Activated CD4-positive, alpha-beta T cell treated with anti-CD3 and anti-CD28 coated beads for 24 hours (primary cell): ENCODE measurements around the gene MPIG6B.

ENCODE experiments used
- DNase-seq, 2 donors: peaks; one replicate each; pipeline ENCODE4 v3.0.0-alpha.2; 2020; ENCODE audit warnings: low read depth in 2 of 2

MPIG6B gene, protein sequence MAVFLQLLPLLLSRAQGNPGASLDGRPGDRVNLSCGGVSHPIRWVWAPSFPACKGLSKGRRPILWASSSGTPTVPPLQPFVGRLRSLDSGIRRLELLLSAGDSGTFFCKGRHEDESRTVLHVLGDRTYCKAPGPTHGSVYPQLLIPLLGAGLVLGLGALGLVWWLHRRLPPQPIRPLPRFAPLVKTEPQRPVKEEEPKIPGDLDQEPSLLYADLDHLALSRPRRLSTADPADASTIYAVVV

DNA sequence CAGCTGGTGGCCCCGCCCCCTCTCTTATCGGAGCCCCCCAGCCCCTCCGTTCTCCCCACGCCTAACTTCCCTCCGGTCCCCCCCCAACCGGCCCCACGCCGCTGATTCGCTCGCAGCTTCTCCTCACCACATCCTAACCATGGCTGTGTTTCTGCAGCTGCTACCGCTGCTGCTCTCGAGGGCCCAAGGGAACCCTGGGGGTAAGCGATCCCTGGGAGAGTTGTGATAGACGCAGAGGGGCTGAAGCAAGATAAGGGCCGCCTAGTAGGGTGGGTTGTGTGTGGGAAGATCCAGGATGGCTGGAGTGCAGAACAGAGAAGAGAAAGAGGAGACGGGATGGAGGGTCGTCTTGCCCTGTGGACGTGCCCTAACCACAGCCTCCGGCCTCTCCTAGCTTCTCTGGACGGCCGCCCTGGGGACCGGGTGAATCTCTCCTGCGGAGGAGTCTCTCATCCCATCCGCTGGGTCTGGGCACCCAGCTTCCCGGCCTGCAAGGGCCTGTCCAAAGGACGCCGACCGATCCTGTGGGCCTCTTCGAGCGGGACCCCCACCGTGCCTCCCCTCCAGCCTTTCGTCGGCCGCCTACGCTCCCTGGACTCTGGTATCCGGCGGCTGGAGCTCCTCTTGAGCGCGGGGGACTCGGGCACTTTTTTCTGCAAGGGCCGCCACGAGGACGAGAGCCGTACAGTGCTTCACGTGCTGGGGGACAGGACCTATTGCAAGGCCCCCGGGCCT, at the start of gene MPIG6B:
TSS of gene MPIG6B (plus strand) at position 129 of the 735 bp plus-strand sequence. CDS start at position 140, 11 bp downstream.
- no peak for DNase-seq

DNA sequence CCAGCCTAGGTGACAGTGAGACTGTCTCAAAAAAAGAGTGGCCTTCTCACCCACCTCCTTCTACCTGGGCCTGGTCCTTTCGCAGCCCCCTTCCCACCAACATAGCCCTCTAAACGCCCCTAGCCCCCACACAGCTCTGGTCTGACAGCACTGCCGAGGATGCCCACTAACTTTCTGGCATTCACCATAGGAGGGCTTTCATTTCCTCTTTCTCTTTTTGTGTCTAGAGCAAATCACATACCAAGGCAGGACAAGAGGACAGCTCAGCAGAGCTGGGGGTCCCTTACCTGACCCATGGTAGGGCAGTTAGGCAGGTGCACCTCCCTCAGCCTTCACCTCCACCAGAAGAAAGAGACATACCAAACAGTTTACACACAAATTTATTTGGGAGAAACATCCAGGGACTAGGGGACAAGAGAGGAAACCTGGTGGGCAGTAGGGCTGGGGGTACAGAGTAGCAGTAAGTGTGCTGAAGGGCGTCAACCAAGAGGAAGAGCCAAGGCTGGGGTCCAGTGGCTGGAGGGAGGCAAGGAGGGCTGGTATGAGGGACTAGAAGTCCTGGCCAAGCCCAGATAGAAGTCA, 46.8 kb upstream of the MPIG6B start:
- no peak for DNase-seq

DNA sequence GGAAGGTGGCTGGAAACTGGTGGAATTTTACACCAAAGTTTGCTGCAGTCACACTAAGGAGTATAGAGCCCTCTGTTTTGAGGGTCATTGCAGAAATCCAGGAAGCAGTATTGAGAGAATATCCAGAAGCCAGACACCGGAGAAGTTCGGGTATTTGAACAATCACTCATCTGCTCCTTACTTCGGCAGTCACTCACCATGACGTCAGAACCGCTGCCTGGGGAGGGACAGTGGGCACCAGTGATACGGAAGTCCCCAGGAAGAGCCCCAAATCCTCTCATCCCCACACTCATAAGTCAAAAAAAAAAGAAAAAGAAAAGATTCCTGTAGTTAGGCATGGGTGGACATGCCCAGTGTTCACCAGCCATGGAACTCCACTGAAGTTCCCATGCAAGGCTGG, 46.3 kb upstream of the MPIG6B start:
- DNase-seq, result no peak

DNA sequence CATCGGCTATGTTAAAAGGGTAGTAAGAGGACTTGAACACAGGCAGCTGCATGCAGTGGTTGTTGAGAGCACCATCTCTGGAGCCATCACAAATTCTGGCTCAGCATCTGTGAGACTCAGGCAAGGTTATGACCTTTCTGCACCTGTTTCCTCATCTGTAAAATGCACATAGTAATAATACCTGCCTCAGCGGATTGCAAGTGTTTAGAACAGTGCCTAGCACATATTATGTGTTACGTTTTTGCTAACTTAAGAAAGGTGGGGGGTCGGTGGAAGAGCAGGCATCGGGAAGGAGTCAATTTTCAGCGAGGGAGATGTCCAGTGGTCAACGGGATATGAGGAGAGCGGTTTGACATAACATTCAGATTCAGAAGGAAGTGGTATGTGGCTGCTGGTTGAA, 45.2 kb upstream of the MPIG6B start:
- no peak for DNase-seq

DNA sequence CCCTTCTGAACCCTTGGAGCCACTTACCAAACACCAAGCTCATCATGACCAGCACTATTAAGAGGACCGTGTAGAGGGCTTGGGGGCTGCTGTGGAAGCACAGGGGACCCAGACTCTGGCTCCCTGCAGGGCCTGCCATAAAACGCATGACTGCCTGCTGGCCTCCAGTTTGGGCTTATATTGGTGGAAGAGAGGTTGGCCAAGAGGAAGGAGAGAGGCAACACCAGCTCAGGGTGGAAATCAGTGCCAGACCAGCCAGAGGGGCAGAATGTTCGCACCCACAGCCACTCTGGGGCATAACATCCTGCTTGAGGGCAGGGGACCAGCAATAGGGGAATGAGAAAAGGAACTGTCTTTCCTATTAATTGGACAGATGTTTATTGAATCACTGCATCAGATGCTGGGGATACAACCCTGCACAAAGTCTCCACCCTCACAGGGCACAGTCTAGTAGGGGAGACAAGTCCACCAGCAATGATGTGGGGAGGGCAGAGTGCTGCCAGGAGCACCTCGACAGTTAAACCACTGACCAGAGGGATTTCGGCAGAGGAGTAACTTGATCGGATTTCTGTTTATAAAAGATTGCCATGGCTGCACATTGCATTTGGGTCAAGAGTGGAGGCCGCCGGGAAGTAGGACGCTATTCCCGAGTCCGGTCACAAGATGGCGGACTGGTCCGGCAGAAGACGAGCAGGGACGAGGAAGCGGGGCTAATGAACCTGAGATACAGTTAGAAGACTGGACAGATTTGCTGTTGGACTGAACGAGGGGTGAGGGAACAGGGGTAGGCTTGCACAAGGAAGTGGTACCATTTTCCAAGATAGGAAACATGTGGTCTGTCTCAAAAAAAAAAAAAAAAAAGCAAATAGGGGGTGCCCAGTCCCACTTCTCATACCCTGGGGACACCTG, 42.7 kb upstream of the MPIG6B start, which contains the start of gene LY6G5C:
TSS of gene LY6G5C (minus strand) at position 842 of the 909 bp plus-strand sequence. CDS start at position 148, 694 bp downstream.
- peak; percentile 44 to 52 for DNase-seq

DNA sequence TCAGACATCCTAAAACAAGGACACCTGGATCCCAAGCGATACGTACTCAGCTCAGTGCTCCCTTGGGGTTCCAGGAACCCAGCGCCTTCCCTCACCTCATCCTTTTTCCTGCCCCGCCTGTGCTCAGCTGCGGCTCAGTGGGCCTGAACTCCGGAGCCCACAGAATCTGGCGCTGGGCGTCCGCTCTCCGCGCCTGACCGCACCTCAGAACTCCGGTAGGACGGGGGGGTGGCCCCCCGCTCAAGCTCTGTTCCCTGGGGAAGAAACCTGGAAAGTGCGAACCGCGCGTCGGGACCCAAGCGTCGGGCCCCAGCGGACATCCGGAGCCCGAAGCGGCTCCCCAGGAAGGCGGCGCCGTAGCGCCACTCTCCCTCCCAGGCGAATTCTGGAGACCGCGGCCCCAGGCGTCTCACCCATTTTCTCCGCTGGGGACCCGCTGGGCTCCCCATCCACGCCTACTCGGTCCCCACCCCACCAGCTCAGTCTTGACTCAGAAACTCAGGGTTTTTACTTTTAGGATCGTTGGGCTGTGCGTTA, 42.0 kb upstream of the MPIG6B start:
- peak; percentile 17 to 37 for DNase-seq

DNA sequence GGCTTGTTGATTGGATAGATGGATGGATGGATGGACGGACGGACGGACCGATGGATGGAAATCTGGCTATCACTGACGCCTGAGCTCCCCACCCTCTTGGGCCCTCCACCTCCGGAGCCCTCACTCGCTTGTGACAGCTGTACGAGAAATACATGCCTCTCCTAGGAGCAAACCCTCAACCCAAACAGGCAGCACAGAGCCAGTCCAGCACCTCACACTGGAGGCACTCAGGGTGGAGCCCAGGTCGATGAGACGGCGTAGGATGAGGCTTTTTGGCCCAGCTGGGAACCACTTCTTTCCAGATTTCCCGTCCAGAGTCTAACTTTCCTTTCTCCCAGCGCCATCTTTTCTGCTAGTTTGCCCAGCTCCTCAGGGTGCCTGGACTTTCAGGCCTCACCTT, 39.6 kb upstream of the MPIG6B start:
- no peak for DNase-seq

DNA sequence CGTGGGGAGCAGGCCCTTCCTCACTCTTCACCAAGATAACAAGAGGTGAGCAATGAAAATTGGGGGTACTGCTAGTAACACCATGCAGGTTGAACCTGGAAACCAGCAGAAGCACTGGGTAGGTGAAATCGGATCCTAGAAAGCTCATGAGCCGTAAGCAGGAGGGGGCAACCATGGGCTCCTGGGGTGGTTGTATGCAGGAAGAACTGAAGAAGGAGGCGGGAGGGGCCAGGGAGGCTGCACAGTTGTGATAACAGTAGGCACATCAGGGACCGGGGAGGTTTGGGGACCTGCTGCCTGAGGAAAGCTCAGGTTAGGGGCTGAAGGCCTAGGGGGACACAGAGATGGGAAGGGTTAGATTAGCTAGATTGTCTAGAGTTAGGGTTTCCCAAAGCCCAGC, 36.7 kb upstream of the MPIG6B start:
- DNase-seq, result no peak

DNA sequence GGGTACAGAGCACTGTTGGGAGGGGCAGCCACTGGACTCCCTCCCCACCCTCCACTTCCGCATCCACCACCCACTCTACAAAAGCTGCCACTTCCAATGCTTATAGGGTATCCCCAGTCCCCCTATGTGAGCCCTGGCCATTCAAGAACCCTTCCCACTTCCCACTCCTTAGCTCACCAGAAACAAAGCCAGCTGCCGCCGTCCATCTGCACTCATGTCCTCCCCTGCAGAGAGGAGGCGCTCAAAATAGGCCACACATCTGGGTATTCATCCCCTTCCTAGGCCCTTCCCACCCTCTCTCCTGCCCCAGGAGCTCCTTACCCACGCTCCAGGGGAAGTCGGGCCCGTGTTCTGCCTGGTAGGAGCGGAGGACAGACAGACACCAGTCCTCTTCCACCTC, 35.9 kb upstream of the MPIG6B start:
- DNase-seq, result no peak

DNA sequence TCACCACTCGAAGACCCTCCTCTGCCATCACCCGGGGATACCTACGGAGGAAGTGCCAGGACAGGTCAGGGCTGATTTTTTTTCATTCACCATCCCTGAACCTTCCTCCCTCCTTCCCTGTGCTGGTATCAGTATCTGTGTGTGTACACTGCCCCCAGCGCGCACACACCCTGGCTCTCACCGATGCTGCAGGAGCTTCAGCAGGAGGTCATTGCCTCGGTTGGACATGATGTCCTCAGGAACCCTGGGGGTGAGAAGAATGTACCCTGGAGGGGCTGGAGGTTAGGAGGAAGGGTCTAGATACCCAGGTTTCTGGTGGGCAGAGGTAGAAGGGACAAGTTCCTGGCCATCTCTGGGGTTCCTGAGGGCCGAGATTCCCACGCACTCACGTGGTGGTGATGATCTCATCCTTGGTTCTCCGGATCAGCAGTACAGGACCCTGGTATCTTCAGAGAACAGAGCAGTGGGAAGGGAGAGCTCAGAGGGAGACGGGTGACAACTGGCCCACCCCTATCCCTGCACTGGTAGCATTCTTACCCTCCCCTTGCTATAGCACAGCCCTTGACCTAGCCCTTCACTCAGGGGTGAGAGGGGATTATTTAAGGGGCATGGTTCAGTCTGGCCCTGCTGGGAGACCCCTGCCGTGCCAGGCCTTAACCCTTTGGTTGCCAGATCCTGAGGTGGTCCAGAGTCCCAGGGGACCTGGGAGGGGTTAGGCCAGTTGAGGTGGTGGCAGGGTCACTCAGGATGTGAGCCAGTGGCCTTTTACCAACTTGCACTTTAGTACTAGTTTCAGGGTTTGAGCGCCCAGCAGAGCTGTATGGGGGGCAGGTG, 35.1 kb upstream of the MPIG6B start:
- no peak for DNase-seq

DNA sequence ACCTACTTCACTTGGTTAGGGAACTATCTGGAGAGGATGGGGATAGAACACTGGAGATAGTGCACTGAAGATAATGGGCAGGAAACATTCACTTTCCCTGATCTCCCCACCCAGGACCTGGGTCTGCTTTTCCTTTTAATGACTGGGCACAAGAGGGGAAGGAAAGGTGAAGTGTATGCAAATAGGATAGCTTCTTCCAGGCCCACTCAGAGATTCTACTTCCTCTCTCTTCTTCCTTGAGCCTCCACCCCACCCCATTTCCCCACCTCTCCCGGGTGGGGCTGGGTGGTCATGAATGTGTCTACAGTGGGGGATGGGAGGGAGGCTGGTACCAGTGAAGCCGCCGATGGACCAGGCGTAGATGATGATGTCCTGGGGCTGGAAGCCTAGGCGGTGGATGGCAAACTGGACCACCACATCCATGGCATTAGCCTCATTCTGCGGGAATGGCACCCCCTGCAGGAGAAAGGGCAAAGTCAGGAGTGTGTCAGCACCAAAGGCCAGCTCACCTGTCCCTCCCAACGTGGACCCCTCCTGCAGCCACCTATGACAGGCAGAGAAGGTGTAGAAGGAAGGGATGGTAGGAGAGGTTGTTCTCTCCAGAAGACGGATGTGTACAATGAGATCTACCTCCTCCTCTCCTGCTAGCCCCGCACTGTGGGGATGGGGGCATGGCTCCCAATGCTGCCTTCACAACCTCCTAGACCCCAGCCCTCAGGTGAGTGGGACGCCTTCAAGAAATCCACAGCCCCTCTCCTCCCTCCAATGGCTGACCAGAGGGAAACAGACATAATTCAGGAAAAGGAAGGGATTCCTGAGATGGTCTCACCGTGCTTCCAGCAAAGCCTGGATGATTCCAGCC, 33.7 kb upstream of the MPIG6B start:
- no peak for DNase-seq

DNA sequence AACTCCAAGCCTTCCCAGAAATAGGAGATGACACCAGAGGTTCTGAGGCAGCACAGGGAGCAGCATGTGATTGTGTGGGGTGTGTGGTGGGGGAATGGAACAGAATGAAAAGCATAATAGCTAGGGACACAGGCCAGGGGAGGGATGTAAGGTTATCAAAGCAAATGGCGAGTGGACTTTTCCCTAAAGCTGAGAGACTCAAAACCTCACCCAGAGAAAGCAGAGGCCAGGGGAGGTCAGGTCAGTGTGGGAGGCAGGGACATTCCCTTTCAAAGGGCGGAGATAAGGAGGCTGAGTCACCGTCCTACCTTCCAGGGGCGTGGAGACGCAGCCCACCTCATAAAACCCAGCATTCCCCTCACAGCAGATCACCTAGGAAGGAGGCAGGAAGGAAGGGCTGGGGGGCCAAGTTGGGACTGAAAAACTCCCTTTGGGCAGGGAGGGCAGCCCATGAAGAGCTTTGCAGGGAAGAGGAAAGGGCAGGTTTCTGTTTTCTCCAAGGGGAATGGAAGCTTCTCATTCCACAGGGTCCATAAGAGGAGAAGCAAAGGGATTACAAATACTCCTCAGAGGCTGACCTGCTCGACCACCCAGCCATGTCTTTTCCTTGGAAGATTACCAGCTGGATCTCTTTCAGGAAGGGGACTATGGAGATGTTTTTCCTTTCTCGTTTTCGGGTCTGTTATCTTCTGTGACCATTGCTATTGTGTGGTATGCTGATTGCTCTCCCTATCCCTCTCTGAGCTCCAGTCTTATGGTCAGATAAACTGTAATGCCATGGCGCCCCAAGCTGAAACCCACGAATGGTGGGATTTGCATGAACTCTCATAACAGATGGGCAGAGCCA, 32.7 kb upstream of the MPIG6B start:
- DNase-seq, result no peak

DNA sequence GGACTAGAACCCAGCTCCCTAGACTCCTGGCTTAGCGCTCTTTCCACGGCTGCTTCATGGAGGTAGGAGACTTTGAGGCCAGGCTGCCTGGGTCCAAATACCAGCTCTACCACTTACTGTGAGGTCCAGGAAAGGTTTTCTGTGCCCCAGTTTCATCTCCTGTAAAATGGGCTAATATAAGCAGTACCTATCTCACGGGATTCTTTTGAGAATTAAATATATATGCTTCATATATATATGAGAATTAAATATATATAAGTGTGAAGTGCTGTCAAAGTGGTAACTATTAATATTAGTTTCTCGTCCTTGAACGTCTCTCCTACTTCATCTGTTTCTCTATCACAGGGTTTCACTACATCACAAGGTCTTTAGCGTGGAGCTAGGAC, 32.1 kb upstream of the MPIG6B start:
- no peak for DNase-seq

DNA sequence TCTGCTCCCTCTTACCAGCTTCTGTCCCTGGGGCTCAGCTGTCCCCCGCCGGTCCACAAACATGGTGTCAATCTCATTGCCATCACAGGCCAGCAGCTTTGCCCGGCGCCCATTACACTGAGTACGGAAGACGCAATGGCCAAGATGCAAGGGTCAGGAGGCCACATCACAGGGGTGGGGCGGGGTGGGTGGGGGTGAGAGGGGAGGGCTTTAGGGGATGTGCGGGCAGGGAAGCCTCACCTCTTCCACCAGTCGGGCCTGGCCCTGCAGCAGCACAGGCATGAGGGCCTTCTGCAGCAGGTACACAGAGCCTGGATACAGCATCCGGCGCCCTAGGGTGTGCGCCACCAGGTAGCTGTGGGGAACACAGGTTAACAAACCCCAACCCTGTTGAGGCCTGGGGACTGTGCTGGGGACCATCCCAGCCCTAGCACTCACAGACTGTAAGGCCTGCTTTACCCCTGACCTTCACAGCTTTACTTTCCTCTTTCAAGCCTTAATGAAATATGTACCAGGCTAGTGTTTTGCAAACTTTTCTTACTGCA, 31.5 kb upstream of the MPIG6B start:
- DNase-seq, result no peak

DNA sequence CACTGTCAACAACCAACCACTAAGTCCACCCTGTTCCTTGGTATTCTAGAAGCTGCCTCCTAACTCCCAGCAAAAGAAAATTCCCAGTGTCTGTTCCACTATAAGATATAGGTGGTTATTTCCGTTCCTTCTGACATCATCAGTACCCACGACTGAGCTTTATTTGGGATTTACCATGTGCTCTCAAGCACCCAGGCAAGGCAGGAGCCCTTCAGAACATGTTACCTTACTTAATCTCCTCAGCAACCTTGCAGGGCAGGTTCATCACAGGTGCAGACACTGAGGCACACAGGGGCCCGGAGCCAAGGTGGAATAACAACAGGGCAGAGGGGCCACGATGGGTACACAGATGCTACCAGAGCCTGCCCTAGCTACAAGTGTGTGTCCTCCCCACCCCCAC, 30.8 kb upstream of the MPIG6B start:
- DNase-seq, result no peak

DNA sequence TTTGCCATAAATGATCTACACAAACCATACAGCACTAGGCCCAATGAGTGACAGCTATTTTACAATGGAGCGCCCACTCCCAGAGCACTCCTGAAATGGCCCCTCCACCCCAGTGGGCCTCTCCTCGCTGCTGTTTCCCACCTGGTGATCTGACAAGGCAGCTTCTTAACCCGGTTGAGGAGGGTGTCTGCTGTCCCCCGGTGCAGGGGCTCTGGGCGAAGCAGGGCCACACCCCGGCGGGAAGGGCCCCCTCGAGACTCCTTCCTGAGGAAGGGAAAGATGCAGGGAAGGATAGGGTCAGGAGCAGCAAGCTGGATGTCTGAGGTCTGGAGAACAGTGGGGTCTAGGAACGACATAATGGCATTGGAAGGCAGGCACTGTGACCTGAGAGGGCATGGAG, 30.3 kb upstream of the MPIG6B start:
- no peak for DNase-seq

DNA sequence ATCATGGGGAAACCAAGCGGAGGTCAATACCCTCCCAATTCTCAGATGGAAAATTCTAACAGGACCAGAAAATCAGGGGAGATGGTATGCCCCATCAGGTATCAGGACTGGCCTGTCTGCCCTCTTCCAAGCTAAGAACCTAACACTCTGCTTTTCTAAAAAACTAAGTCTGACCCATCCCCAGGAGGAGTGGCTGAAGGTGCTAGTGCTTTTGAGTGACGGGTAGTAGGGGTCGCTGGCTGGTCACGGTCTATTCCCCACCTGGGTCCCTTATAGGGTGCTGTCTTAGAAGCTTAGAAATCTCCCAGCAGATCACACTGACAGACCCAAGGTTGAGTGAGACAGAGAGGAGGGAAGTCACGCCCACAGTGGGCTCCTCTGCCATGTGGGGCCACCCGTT, 29.6 kb upstream of the MPIG6B start:
- DNase-seq, result no peak

DNA sequence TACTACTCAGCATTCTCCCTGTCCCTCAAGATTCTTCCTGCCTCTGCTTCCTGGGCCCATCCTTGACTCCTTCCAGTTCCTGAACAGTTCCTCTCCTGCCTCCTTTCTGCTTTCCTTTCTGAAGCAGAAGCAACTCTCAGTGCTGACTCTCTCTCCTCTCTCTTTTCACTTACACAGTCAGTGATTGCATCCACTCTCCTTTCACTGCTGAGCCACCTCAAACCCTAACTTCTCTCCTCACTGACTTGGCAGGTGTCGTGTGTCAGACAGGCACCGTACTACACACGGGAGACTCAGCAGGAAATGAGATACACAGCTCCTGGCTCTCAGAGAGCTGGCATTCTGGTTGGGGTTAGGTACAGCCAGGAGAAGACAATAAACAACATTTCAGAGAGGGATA, 25.6 kb upstream of the MPIG6B start:
- no peak for DNase-seq
